ENCODE results near the gene CAPS.

DNA sequence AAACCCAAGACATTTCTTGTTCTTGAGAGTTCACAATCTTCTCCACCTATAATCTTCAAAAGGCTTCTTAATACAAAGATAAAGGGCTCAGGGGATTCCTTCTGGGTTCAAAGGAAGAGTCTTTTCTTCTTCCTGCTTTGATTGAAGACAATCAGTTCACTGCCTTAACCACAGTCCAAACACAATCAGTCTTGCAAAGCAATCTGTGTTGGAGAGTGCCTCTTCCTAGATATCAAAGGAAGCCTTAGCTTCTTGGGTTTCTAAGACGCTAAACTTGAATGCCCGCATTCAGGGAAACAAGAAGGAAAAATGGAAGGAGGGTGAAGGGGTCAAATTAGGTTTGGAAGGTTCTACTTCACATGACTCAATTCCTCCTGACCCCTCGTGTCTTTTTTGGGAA is 36.7 kb downstream of the CAPS start:
- no peak for TF ChIP-seq SUZ12 (IDR thresholded peaks at IDR 0.05; ENCODE audit: extremely low read depth, insufficient read depth, insufficient read length)
- TF ChIP-seq YY1 (IDR thresholded peaks at IDR 0.05; ENCODE audit: insufficient read depth, insufficient read length): no peak
- TF ChIP-seq ZNF274 (IDR thresholded peaks at IDR 0.05; ENCODE audit: low read depth, low read length): no peak

Data from NT2/D1 (cell line).